HEK293T (cell line): ENCODE measurements around the gene TRIM62.

Experiments
- ARNT ChIP-seq: fragments of 450-650 bp; IDR thresholded peaks from 2 replicates; pipeline ENCODE4 v1.6.1; 2017; ENCODE audit warnings: mild to moderate bottlenecking
- BHLHE40 ChIP-seq: fragments of 450-650 bp; IDR thresholded peaks from 2 replicates; pipeline ENCODE4 v1.6.1; 2016; ENCODE audit warnings: mild to moderate bottlenecking, moderate library complexity, borderline replicate concordance
- CTBP1 ChIP-seq: fragments of 450-650 bp; IDR thresholded peaks from 2 replicates; pipeline ENCODE4 v1.6.1; 2016; ENCODE audit warnings: borderline replicate concordance
- FOXA1 ChIP-seq: fragments of 450-650 bp; IDR thresholded peaks from 2 replicates; pipeline ENCODE4 v1.6.1; 2016; ENCODE audit warnings: mild to moderate bottlenecking
- FOXK2 ChIP-seq: fragments of 450-650 bp; IDR thresholded peaks from 2 replicates; pipeline ENCODE4 v1.6.1; 2016; ENCODE audit warnings: mild to moderate bottlenecking
- HDGF ChIP-seq: fragments of 450-650 bp; IDR thresholded peaks from 2 replicates; pipeline ENCODE4 v1.6.1; 2017; ENCODE audit warnings: antibody characterized with exemption, borderline replicate concordance
- TARDBP ChIP-seq: fragments of 450-650 bp; IDR thresholded peaks from 2 replicates; pipeline ENCODE4 v1.6.1; 2016

GRCh38 chr1:33182401-33182841, 578 bp upstream of the TRIM62 start:
- no peak for TF ChIP-seq HDGF
- no peak for TF ChIP-seq FOXA1
- no peak; the same call in 1 of the 2 replicates for TF ChIP-seq TARDBP
- TF ChIP-seq FOXK2 = no peak
- TF ChIP-seq ARNT = no peak
- TF ChIP-seq BHLHE40 = no peak
- TF ChIP-seq CTBP1 = no peak
